HG03354 (cell line): ENCODE results near the gene AKAP13.
A peak's percentile ranks its signal among the peaks of the same experiment; 100 is the strongest.
"Not testable (repeated sequence)": the region's sequence is repeated elsewhere in the genome, so short reads cannot be mapped to it uniquely, and the experiment has no call there.

Experiments used
- ATAC-seq: cut with Tn5 transposase; IDR thresholded peaks from one replicate; pipeline ENCODE4 v1.9.1; 2021; ENCODE audit warnings: mild to moderate bottlenecking; ENCODE audit not compliant: unreplicated experiment, poor library complexity, severe bottlenecking

The AKAP13 gene

DNA sequence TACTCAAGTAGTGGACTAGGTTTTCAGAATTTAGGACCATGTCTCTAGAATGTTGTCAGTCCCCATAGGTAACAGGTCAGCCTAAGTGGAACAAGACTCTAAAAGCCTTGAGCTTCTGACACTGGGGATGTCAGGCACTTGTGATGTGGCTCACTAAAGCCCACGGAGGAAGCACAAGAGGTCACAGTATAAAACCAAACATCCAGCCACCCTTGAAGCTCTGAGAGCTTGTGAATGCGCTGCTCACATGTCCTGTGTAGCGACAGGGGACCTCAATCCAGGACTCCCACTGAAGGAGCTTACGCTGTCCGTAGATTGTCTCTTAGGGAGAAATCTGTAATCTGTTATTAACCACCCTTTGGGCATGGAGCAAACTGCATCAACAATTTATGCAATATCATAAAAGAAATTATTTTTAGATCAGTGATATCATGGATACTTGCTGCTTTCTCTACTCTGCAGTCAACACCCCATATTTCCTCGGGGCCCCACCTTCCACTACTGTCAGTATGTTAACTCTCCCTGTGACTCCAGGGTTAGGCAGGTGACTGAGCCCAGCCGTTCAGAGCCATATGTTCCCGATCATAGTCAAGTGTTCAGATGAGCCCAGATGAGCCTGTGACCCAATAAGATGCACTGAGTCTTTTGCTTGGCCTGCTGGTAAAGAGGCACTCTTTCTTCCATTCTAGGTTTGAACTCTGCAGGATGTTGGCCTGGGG lies 32.2 kb upstream of the AKAP13 start:
- ATAC-seq, result not testable (repeated sequence)

DNA sequence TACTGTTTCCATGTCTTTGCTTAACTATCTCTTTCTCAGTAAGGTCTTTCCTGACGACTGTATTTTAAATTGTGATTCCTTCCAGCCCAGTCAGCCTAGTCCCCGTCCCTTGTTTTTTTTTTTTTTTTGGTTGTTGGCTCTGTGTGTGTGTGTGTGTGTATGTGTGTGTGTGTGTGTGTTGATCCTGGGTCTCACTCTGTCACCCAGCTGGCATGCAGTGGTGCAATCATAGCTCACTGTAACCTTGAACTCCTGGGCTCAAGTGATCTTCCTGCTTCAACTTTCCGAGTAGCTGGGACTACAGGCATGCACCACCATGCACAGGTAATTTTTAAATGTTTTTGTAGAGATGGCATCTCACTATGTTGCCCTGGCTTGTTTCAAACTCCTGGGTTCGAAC lies 31.3 kb upstream of the AKAP13 start:
- not testable (repeated sequence) for ATAC-seq

DNA sequence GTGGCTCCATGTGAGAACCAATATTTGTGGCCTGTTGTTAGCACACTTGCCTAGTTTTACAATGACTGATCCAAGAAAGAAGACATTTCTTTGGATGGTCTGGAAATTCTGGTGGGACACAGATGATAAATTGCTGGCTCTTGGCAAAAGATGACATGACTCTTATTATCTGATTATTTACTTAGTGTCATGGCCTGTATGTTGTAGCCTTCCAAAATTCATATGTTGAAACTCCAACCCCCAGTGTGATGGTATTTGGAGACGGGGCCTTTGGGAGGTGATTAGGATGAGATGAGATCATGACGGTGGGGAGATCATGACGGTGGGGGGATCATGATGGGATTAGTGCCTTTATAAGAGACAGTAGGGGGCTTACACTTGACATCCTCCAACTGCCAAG lies 30.0 kb upstream of the AKAP13 start:
- no peak for ATAC-seq

DNA sequence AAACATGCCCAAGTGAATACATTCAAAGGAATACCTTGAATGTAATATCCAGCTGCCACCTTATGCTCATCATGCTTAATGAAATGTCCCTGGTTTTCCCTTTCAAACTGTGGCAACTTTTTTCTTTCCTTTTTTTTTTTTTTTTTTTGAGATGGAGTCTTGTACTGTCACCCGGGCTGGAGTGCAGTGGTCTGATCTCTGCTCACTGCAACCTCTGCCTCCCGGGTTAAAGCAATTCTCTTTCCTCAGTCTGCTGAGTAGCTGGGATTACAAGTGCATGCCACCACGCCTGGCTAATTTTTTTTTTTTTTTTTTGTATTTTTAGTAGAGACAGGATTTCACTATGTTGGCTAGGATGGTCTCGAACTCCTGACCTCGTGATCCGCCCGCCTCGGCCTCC lies 28.9 kb upstream of the AKAP13 start:
- not testable (repeated sequence) for ATAC-seq

DNA sequence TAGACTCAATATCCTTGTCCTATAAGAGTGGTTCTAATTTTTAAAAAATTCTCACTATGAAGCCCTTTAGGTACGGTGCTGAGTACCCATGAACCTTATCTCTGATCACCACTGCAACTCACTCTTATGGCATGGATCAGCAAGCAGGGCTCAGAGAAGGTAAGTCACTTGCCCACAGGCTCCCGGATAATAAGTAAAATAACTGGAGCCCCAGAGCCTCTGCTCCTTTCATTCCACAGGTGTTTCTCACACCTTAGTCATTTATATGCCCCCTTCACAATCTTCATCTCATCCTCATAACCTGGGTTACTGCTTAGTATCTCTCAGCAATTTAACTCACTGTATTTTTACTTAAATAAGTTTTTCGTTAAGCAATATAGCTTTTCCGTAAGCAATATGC lies 28.4 kb upstream of the AKAP13 start:
- no peak for ATAC-seq

DNA sequence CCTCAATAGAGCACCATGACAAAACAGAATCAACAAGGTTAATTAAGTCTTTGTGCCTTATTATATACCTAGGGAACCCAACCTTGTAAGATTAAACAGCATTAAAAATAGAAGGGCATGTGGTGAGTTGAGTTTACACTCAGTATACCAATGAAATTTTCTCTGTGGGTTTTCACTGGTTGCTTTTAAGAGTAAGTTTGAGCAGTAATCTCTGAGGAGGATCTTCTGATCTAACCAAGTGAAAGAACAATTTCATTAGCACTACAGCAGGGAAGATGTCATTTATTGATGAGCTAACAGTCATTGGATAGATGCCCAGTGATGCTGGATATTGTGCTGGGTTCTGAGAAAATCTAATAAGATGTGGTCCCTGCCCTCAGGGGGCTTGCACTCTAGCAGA lies 26.9 kb upstream of the AKAP13 start:
- ATAC-seq, result no peak

DNA sequence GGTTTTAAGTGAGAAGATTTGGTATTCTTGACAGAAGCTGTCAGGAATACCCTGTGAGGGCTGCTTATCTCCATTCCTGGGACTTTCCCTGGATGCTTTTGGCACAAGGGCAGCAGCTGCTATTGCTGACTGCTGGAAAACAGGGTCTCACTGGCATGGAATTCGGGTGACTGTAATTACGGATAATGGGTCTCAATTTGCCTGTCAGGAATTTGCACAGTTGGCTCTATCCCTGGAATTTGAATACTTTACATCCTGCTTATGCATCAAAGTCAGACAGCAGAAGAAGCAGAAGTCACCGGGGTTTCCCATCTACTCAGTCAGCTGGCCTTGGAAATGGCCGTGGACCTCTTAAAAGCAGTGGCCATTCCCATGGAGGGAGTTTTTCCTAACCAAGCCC lies 25.9 kb upstream of the AKAP13 start:
- ATAC-seq, result no peak

DNA sequence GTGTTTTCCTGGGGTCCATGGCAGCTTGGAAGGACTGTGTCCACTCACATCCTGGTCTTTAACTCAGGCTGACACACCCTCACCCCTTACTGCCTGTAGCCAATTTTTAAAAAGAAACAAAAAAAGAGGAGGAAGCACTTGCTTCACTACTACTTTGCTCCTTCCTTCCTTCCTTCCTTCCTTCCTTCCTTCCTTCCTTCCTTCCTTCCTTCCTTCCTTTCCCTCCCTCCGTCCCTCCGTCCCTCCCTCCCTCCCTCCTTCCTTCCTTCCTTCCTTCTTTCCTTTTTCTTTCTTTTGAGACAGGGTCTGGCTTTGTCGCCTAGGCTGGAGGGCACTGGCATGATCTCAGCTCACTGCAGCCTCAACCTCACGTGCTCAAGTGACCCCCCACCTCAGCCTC lies 25.5 kb upstream of the AKAP13 start:
- ATAC-seq, result no peak

DNA sequence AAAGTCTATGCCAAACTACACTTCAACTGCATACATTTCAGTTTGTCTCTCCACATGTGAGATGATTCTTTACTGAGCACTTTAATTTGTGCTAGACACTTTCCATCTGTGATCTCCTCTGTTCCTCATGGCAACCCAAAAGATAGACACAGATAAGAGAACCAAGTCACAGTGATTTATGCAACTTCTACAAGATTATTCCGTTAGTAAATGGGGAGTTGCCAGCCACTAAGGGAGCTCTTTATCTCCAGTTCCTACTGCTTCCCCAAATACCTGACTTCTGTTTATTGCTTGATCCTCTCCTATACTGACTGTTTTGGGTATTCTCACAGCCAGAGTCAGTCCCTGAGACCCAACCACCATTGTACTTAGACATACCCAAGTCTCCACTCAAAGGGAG lies 24.1 kb upstream of the AKAP13 start:
- no peak for ATAC-seq

DNA sequence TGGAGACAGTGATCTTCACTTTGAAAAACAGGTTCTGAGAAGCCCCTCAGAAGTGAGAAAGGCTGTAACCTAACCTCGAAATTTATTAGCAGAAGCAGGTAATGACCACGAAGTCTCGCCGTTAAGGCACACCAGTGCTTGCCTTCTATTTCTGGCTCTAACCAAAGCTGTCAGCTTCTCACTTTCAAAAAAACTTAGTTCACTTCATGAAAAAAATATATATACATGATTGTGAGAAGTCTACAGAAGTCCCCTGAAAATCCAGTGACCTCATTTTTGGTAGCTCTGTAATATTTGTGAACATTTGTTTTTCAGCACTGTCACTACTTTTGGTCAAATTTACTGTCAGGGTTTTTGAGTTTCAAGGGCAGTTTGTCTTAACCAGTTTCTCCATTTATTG lies 19.1 kb upstream of the AKAP13 start:
- ATAC-seq, result peak; percentile 72

DNA sequence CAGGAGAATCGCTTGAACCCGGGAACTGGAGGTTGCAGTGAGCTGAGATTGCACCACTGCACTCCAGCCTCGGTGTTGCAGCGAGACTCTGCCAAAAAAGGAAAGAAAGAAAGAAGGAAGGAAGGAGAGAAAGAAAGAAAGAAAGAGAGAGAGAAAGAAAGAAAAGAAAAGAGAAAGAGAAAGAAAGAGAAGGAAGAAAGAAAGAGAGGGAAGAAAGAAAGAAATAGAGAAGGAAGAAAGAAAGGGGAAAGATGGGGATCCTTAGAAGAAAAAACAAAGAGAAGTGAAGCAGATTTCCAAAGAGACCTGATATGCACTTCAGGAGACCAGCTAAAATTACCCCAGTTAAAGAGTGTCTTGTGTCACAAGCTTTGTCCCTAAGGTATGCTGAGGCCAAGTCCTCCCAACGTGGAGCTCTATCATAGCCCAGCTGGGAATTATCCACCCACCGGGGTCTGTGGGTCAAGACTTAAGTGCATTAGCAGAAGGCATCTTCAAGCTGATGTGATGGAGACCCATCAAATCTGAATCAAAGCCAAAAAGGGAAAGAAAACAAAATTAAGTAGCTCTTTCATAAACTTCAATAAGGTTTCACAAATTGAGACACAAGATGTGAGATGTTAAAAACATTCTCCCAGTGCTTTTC lies 17.8 kb upstream of the AKAP13 start:
- no peak for ATAC-seq

DNA sequence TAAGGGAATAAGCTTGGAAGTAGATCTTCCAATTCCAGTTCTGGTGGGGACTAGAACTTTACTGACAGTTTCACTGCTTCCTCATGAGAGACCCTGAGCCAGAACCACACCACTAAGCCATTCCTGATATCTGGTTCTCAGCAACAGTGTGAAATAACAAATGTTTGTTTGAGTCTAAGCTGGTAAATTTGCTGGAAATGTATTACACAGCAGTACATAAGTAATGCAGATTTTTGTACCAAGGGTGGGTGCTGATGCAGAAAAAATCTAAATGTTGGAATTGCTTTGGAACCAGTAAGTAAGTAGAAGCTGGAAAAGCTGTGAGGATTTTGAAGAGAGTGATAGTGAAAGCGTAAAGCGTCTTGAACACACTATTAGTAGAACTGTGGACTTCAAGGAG lies 14.4 kb upstream of the AKAP13 start:
- no peak for ATAC-seq

DNA sequence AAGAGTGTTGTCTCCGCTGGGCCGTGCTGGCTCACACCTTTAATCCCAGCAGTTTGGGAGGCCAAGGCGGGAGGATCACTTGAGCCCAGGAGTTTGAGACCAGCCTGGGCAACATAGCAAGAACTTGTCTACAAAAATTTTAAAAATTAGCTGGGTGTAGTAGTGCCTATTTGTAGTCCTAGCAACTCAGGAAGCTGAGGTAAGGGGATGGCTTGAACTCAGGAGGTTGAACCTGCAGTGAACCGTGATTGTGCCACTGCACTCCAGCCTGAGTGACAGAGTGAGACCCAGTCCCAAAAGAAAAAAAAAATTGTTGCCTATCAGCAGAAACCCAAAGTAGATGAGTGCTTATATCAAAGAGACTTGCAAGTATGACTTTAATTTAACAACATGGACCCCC lies 12.7 kb upstream of the AKAP13 start:
- no peak for ATAC-seq

DNA sequence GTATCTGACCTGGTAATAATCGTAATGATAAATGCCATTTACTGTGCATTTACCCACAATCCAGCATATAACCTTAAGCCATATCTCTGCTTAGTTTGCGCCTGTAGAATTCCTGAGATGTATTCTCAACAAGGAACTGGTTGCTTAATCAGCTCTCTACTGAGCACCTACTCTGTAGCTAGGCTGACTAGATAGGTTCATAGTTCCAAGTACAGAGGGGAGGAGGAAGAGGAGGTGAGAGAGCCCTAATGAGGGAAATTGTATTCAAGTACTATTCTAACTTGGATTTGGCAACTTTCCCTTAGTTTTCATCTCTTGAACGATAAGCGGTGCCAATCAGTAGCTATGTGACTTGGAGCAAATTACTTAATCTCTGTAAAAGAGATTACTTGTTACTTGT lies 5.6 kb upstream of the AKAP13 start:
- no peak for ATAC-seq

DNA sequence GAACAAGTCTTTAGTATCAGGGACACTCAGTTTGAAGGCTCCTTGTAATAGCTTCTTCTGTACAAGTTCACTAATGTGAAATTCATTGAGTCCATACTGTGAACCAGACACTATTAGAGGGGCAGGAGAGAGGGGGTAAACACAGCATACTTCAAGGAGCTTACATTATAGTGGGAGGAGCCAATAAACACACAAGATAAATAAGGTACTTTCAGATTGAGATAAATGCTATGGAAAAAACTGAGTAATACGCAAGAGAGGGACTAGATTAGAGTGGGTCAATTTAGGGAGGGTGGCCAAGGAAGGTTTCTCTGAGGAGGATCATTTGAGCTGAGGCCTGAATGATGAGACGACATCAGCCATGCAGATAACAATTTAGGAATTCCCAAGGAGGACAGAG lies 3.1 kb upstream of the AKAP13 start:
- ATAC-seq, result no peak

DNA sequence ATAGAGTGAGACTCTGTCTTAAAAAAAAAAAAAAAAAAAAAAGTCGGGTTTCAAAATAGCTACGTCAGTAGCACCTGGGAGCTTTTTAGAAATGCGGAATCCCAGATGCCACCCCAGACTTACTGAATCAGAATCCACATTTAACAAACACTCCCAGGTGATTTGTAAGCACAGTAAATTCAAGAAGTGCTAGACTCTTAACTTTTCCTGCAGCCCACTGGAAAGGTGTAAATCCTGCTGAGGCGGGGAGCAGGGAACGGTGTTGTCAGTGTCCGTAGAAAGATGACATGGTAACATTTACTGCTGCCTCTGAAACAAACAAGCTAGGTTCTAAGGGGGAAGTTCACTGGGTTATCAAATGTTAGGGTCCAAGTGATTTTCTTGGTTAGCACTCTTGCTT lies 2.4 kb upstream of the AKAP13 start:
- ATAC-seq, result no peak

DNA sequence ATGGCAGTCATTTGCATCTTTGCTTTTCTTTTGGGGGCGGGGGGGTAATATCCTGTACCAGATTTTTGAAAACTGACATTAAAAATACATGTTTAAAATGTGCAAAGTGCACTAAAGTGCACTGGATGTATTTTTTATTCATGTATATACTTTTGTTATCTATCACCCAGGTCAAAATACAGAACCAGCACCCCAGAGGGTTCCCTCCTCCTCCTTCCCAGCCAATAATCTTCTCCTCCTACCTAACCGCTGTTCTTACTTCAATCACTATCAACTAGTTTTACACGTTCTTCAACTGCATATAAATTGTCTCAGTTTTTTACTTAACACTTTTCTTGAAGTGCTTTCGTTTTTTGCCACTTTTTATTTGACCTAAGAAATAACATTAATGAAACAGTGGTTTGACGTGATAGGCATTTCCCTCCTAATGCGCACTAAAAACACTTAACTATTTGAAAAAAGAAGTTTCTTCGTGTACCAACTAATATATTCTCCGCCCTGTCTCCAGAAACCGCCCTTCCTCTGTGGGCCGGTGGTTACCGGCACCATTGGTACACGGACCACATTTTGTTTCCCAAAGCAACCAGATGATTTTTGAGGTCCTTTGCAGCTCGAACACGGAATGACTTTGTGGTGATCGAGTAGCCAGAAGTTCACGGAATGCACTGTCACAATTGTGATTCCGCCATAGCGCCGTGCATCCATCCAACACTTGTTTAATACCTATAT lies 836 bp upstream of the AKAP13 start:
- no peak for ATAC-seq

DNA sequence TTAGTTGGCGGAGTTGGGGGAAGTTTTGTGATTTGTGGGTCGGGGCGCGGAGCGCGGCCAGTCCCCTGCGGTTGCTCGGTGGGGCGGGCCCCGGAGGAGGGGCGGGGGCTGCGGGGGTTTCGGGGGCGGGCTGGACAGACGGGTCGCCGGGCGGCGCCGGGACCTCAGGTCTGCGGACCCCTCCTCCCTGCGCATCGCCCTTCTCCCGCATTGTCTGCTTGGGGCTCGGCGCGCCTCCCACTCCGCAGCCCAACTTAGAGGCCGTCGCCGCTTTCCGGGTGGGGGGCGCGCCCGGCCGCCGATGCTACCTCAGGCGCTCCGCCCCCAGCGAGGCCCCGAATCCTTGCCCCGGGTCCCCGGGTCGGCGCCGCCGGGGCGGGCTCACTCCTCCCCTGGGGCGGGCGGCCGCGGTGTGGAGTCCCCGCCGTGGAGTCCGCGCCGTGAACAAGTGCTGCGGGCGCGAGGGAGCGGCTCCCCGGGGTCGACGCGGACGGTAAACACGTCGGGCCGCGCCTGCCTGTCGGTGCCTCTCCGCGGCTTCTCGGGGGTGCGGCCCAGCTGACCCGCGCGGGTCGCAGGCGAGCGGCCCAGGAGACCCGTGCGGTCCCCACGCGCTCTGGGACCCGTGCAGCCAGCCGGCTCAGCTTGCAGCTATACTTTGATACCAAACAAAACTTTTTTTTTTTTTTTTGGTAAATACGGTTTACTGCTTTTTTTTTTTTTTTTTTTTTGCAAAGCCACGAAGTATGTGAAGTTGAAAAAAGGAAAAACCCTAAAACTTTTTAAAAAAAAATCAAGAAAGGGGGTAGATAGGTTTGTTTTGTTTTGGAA lies 624 bp downstream of the AKAP13 start:
- peak; percentile 39 for ATAC-seq

DNA sequence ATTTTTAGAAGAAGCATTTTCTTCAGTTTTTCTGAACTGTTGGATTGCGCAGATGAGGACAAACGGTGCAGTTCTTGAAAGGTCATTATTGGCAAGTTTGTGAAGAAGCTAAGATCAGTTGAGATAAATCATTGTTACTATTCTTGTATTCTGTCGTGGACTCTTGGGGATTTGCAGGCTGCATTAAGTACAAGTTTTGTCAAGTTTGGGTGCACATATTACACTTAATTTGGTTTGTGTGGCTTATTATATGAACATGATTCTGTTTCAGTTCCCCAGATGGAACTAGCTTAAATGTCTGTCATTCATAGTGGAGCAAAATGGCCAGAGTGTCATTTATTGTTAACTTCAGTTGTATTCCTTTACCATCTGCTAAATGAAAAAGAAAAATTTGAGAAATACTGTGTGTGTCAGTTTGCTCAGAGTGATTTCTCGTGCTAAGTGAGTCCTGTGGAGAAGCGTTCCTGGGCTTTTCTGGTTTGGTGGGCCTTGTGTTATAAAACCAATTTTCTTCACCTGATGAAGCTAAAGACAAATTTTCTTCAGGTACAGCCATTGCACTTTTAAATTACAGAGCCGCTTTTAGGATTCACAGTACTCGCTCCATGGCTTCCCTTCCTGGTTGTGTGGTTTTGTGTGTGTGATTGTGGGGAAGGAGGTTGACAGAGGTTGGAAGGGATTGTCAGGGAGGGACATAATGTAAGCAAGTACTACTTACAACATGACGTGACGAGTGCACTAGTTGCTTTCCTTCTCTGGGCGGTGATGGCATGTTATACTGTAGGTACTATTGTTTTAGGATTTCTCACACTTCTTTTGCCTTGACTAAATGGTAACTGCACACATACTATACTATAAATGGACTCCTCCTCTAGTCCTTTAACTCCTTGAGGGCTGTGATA lies 1.7 kb downstream of the AKAP13 start:
- no peak for ATAC-seq
